GM23338 (cell line): ENCODE data around the gene BRCA1. TPM values are rescaled to one million over a fixed set of nuclear protein-coding genes. Genes with fewer than 3 reads are reported as not detected.
A peak's percentile ranks its signal among the peaks of the same experiment; 100 is the strongest.

ENCODE experiments used
- ATAC-seq: fragments of 200-7000 bp; cut with Tn5 transposase; 3 replicates; pipeline ENCODE4 v1.9.1; 2020
- DNase-seq: peaks from one replicate; pipeline ENCODE4 v3.0.0-alpha.2; 2015; ENCODE audit warnings: low spot score
- H2AFZ ChIP-seq: fragments of 200-600 bp; sonication (generic); 2 replicates; pipeline ENCODE4 v1.8.0; 2016; ENCODE audit warnings: antibody characterized with exemption, mild to moderate bottlenecking, moderate library complexity
- H3F3A ChIP-seq: fragments of 200-600 bp; sonication (generic); replicated peaks from 2 replicates; pipeline ENCODE4 v1.8.0; 2017; ENCODE audit warnings: antibody characterized with exemption, mixed run types, low read depth
- H3K27ac ChIP-seq: fragments of 200-600 bp; sonication (generic); 2 replicates; pipeline ENCODE4 v1.6.1; 2016; ENCODE audit warnings: low read depth
- H3K27me3 ChIP-seq: fragments of 200-600 bp; sonication (generic); 2 replicates; pipeline ENCODE4 v1.8.0; 2016; ENCODE audit warnings: mild to moderate bottlenecking, mixed run types, moderate library complexity; ENCODE audit not compliant: insufficient read depth
- H3K36me3 ChIP-seq: fragments of 200-600 bp; sonication (generic); 2 replicates; pipeline ENCODE4 v1.8.0; 2016; ENCODE audit warnings: mild to moderate bottlenecking; ENCODE audit not compliant: insufficient read depth
- H3K4me1 ChIP-seq: fragments of 200-600 bp; sonication (generic); 2 replicates; pipeline ENCODE4 v1.8.0; 2016; ENCODE audit warnings: mild to moderate bottlenecking, moderate library complexity; ENCODE audit not compliant: insufficient read depth
- H3K4me2 ChIP-seq: fragments of 200-600 bp; sonication (generic); 2 replicates; pipeline ENCODE4 v1.7.1; 2017; ENCODE audit warnings: mixed run types
- H3K4me3 ChIP-seq: fragments of 200-600 bp; sonication (generic); 2 replicates; pipeline ENCODE4 v1.6.1; 2016; ENCODE audit warnings: mixed run types
- H3K79me2 ChIP-seq: fragments of 200-600 bp; sonication (generic); replicated peaks from 2 replicates; pipeline ENCODE4 v1.8.0; 2017; ENCODE audit warnings: mild to moderate bottlenecking; ENCODE audit not compliant: insufficient read depth
- H3K9me2 ChIP-seq: fragments of 200-600 bp; sonication (generic); 2 replicates; pipeline ENCODE4 v1.8.0; 2017; ENCODE audit not compliant: insufficient read depth
- H4K20me1 ChIP-seq: fragments of 200-600 bp; sonication (generic); replicated peaks from 2 replicates; pipeline ENCODE4 v1.8.0; 2017; ENCODE audit warnings: mild to moderate bottlenecking; ENCODE audit not compliant: insufficient read depth
- H3K27ac Mint-ChIP-seq: 2 replicates; pipeline ENCODE4 v1.8.0; 2020; ENCODE audit warnings: inconsistent platforms, mild to moderate bottlenecking, moderate library complexity, mixed read lengths
- H3K27me3 Mint-ChIP-seq: 3 replicates; pipeline ENCODE4 v1.8.0; 2022; ENCODE audit warnings: low read depth, mild to moderate bottlenecking, moderate library complexity, mixed read lengths, inconsistent platforms; ENCODE audit not compliant: insufficient read depth, poor library complexity
- H3K36me3 Mint-ChIP-seq: 3 replicates; pipeline ENCODE4 v1.8.0; 2021; ENCODE audit warnings: low read depth, mild to moderate bottlenecking, inconsistent platforms, moderate library complexity, mixed read lengths
- H3K4me1 Mint-ChIP-seq: 3 replicates; pipeline ENCODE4 v1.8.0; 2020; ENCODE audit warnings: mild to moderate bottlenecking, inconsistent platforms, mixed read lengths
- H3K4me3 Mint-ChIP-seq: 3 replicates; pipeline ENCODE4 v1.8.0; 2021; ENCODE audit warnings: moderate library complexity, mild to moderate bottlenecking, inconsistent platforms, mixed read lengths
- H3K9me3 Mint-ChIP-seq: 3 replicates; pipeline ENCODE4 v1.8.0; 2020; ENCODE audit warnings: moderate library complexity, mild to moderate bottlenecking, inconsistent platforms, mixed read lengths
- CREB1 ChIP-seq: fragments of 250-450 bp; sonication (Bioruptor Pico); IDR thresholded peaks from 2 replicates; pipeline ENCODE4 v1.5.0; 2020; ENCODE audit warnings: low read depth, mild to moderate bottlenecking, moderate library complexity
- CTCF ChIP-seq, 2 experiments: fragments of 200-600 bp in 1 of 2; sonication (generic) in 1 of 2; conservative IDR thresholded peaks; 2 replicates each; pipeline versions ENCODE4 v1.5.1 to v1.6.1; 2016 to 2017; ENCODE audit warnings: antibody characterized with exemption in 2 of 2, low read depth in 2 of 2, mild to moderate bottlenecking in 2 of 2, moderate library complexity in 1 of 2
- ETS1 ChIP-seq: IDR thresholded peaks from 2 replicates; pipeline ENCODE4 v1.6.1; 2016; ENCODE audit warnings: antibody characterized with exemption
- JUNB ChIP-seq: IDR thresholded peaks from one replicate; pipeline ENCODE4 v1.6.1; 2016; ENCODE audit warnings: antibody characterized with exemption; ENCODE audit not compliant: unreplicated experiment
- NANOG ChIP-seq: IDR thresholded peaks from 2 replicates; pipeline ENCODE4 v1.6.1; 2016; ENCODE audit warnings: antibody characterized with exemption, borderline replicate concordance
- POLR2AphosphoS5 ChIP-seq: IDR thresholded peaks from 2 replicates; pipeline ENCODE4 v1.6.1; 2016; ENCODE audit warnings: antibody characterized with exemption, low read depth
- REST ChIP-seq: IDR thresholded peaks from one replicate; pipeline ENCODE4 v1.6.1; 2018; ENCODE audit warnings: antibody characterized with exemption; ENCODE audit not compliant: unreplicated experiment
- ZNF114 ChIP-seq: fragments of 250-450 bp; sonication (Bioruptor Pico); IDR thresholded peaks from 2 replicates; pipeline ENCODE4 v1.5.0; 2020; ENCODE audit warnings: mild to moderate bottlenecking, moderate library complexity
- long read RNA-seq: library from polyadenylated mRNA; unstranded; transcript quantifications from one replicate; pipeline ENCODE4 v2.0.0, GENCODE V29; 2020; ENCODE audit not compliant: unreplicated experiment
- polyA plus RNA-seq: library from polyadenylated mRNA; unstranded; fragments of >200 nt; fragmentation: Nextera tagmentation; extraction: Ambion mirVana; gene quantifications from 2 replicates; pipeline ENCODE4 v1.2.1, GENCODE V29; 2016
- total RNA-seq: library from RNA; depleted of rRNA; stranded (reverse); fragments of >200 nt; shearing (Covaris generic); gene quantifications from 2 replicates; pipeline ENCODE4 v1.2.3, GENCODE V29; 2014; rRNA removed

BRCA1 gene
- total RNA-seq (31.9 and 45.9 TPM in 2 replicates), polyA plus RNA-seq (37.8 and 43.2 TPM in 2 replicates)
- long read RNA-seq, full-length matches to known transcripts, result 2 of 21 reads
- long read RNA-seq, partial matches to known transcripts, result 6 of 21 reads
- long read RNA-seq, other reads (novel, unspliced or antisense), result 13 of 21 reads

- Histone ChIP-seq H3K4me2 (peak within 1 kb of the TSS; percentile 95), H3K36me3 (peaks cover 4% of the 10 kb centered on the region; the same call in 1 of the 2 replicates), H3K9me2 (no peaks in the 10 kb centered on the region), H3K4me1 (no peaks in the 10 kb centered on the region), H2AFZ (peak within 1 kb of the TSS; percentile 45), H3K4me3 (peak within 1 kb of the TSS; percentile 65), H3K27me3 (no peaks in the 10 kb centered on the region), H3K27ac (peak within 1 kb of the TSS; percentile 79), H3F3A (0 out of 2 replicates have a peak, but pooled peaks cover 3% of the 10 kb centered on the region), H3K79me2 (peaks cover 26% of the 10 kb centered on the region), H4K20me1 (no peaks in the 10 kb centered on the region; the same call in 1 of the 2 replicates)
- ATAC-seq, result peak; percentile 95
- DNase-seq, result peak; percentile 100
- H3K4me1 Mint-ChIP-seq, result peaks cover 8% of the 10 kb centered on the region
- H3K4me3 Mint-ChIP-seq, result peak within 1 kb of the TSS; percentile 96
- no peak for TF ChIP-seq ZNF114 (CRISPR knock-in tag)
- peak; percentile 54; the same call in 1 of the 2 replicates for TF ChIP-seq ETS1
- TF ChIP-seq NANOG, result no peak
- TF ChIP-seq POLR2AphosphoS5, result peak; percentile 79
- TF ChIP-seq CREB1, result peak; percentile 96
- no peak for TF ChIP-seq JUNB
- peaks cover 10% of the 10 kb centered on the region for H3K9me3 Mint-ChIP-seq
- peaks cover 22% of the 10 kb centered on the region for H3K27me3 Mint-ChIP-seq
- H3K27ac Mint-ChIP-seq, result peak within 1 kb of the TSS; percentile 97
- peaks cover 40% of the 10 kb centered on the region for H3K36me3 Mint-ChIP-seq
Observed at GRCh38 chr17:43125133-43125966, at the start of gene BRCA1. BRCA1 (minus strand) TSS chr17:43125364; CDS start chr17:43124096, 1,268 bp downstream.

GRCh38 chr17:43171586-43172487 lies 46.7 kb upstream of the BRCA1 start:
- Histone ChIP-seq H3K4me1 (no peaks in the 10 kb centered on the region; the same call in 1 of the 2 replicates), H2AFZ (no peak overlapping the region), H3K36me3 (no peaks in the 10 kb centered on the region), H3K4me2 (peak overlapping the region; percentile 82), H4K20me1 (no peaks in the 10 kb centered on the region), H3K27me3 (no peaks in the 10 kb centered on the region), H3K27ac (peak overlapping the region; percentile 79), H3K4me3 (peak overlapping the region; percentile 60), H3F3A (peaks cover 2% of the 10 kb centered on the region; the same call in 1 of the 2 replicates), H3K9me2 (no peaks in the 10 kb centered on the region), H3K79me2 (peaks cover 24% of the 10 kb centered on the region)
- H3K27me3 Mint-ChIP-seq, result peaks cover 2% of the 10 kb centered on the region
- H3K4me3 Mint-ChIP-seq, result no peak overlapping the region
- H3K27ac Mint-ChIP-seq, result no peak overlapping the region
- TF ChIP-seq REST (no peak), CTCF (conservative IDR thresholded peaks at IDR 0.05; ENCODE audit: low read depth in 2 of 2) (peak; percentile 29 to 31)
- ATAC-seq (no peak), DNase-seq (peak; percentile 34)
- peaks cover 11% of the 10 kb centered on the region; the same call in 2 of the 3 replicates for H3K4me1 Mint-ChIP-seq
- H3K9me3 Mint-ChIP-seq, result no peaks in the 10 kb centered on the region
- H3K36me3 Mint-ChIP-seq, result no peaks in the 10 kb centered on the region
